ENCODE data around the gene C12orf57. TPM values are rescaled to one million over a fixed set of nuclear protein-coding genes. Genes with fewer than 3 reads are reported as not detected.

C12orf57 gene
- total and polyA plus RNA-seq, 2 donors (not counting 1 experiment from before 2014, with no cell fraction given) = 107 to 220 TPM

DNA sequence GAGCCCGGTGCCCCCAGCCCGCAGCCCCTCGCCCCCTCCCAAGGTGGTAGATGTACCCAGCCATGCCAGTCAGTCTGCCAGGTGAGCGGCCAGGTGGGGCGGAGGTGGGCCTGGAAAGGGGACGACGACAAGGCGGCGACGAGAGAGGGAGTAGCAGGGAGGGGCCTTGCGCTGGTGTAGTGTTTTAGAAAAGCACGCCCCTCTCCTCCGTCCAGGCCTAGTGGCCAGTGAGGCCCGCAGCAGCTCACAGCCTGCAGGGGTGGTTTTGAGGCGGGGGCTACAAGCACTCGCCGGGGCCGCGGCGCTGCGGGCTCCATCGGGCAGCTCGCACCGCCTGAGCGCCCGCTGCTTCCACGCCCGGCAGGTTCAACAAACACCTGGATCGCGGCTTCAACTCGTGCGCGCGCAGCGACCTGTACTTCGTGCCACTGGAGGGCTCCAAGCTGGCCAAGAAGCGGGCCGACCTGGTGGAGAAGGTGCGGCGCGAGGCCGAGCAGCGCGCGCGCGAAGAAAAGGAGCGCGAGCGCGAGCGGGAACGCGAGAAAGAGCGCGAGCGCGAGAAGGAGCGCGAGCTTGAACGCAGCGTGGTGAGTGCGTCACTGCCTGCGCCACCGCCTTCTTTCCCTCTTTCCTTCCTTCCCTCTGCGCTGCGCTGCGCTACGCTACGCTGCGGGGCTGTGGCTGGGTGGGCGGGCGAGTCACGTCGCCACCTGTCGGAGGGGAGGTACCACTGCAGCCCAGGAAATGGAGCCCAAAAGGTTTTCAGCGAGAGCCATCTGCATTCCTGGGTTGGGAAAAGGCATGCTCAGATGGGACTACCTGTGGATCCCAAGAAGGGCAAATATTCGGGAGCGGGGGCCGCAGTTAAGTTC is 6.1 kb upstream of the C12orf57 start:
- Histone ChIP-seq H4K20me1 (ENCODE audit: control insufficient read depth, extremely low read depth, insufficient read depth, low read length) (no peaks in the 10 kb centered on the region), H3K79me2 (ENCODE audit: control insufficient read depth, insufficient read depth, low read length) (peaks cover 13% of the 10 kb centered on the region), H3K27ac (ENCODE audit: insufficient read depth, low read length) (peak overlapping the region; percentile 74), H3K4me1 (ENCODE audit: control insufficient read depth, extremely low read depth, insufficient read depth, low read length) (peaks cover 14% of the 10 kb centered on the region), H3K27me3 (ENCODE audit: control insufficient read depth, insufficient read depth, low read length) (no peaks in the 10 kb centered on the region), H3K4me2 (ENCODE audit: extremely low read depth, insufficient read depth, low read length) (peak overlapping the region; percentile 75), H3K9me3 (ENCODE audit: control insufficient read depth, insufficient read depth, low read depth, low read length) (no peaks in the 10 kb centered on the region), H3K4me3 (replicated peaks in 1 of 4; ENCODE audit: control extremely low read depth in 1 of 4, insufficient read depth in 1 of 4, low read depth in 3 of 4, low read length in 4 of 4) (peak overlapping the region; percentile 39 to 62 (median 56)), H2AFZ (ENCODE audit: low read length) (no peak overlapping the region), H3K36me3 (ENCODE audit: control insufficient read depth, insufficient read depth, low read length) (peaks cover 36% of the 10 kb centered on the region), H3K9ac (ENCODE audit: insufficient read depth, low read length) (peak overlapping the region; percentile 78)
- no peak for TF ChIP-seq EZH2 (IDR thresholded peaks at IDR 0.05; ENCODE audit: low read length, missing control alignments)
- TF ChIP-seq, protein P1, sequence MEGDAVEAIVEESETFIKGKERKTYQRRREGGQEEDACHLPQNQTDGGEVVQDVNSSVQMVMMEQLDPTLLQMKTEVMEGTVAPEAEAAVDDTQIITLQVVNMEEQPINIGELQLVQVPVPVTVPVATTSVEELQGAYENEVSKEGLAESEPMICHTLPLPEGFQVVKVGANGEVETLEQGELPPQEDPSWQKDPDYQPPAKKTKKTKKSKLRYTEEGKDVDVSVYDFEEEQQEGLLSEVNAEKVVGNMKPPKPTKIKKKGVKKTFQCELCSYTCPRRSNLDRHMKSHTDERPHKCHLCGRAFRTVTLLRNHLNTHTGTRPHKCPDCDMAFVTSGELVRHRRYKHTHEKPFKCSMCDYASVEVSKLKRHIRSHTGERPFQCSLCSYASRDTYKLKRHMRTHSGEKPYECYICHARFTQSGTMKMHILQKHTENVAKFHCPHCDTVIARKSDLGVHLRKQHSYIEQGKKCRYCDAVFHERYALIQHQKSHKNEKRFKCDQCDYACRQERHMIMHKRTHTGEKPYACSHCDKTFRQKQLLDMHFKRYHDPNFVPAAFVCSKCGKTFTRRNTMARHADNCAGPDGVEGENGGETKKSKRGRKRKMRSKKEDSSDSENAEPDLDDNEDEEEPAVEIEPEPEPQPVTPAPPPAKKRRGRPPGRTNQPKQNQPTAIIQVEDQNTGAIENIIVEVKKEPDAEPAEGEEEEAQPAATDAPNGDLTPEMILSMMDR (conservative IDR thresholded peaks at IDR 0.05 in 1 of 2, IDR thresholded peaks at IDR 0.05 in 1 of 2; ENCODE audit: low read depth in 1 of 2, low read length in 2 of 2) = peak; percentile 82 to 93
- peak; percentile 91 to 92 for DNase-seq (ENCODE audit: low read depth in 2 of 2)

DNA sequence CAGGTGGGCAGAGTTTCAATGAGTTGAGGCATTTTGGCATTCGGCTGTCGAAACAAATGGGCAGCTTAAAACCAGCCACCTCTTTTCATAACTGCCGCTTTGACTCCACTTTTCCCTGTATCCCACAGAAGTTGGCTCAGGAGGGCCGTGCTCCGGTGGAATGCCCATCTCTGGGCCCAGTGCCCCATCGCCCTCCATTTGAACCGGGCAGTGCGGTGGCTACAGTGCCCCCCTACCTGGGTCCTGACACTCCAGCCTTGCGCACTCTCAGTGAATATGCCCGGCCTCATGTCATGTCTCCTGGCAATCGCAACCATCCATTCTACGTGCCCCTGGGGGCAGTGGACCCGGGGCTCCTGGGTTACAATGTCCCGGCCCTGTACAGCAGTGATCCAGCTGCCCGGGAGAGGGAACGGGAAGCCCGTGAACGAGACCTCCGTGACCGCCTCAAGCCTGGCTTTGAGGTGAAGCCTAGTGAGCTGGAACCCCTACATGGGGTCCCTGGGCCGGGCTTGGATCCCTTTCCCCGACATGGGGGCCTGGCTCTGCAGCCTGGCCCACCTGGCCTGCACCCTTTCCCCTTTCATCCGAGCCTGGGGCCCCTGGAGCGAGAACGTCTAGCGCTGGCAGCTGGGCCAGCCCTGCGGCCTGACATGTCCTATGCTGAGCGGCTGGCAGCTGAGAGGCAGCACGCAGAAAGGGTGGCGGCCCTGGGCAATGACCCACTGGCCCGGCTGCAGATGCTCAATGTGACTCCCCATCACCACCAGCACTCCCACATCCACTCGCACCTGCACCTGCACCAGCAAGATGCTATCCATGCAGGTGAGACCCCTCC is 5.2 kb upstream of the C12orf57 start:
- Histone ChIP-seq H3K27ac (ENCODE audit: insufficient read depth, low read length) (peak overlapping the region; percentile 32), H3K27me3 (ENCODE audit: control insufficient read depth, insufficient read depth, low read length) (no peaks in the 10 kb centered on the region), H3K4me3 (replicated peaks in 1 of 4; ENCODE audit: control extremely low read depth in 1 of 4, insufficient read depth in 1 of 4, low read depth in 3 of 4, low read length in 4 of 4) (peak overlapping the region in 2 of 4 experiments; percentile 52 to 62), H3K79me2 (ENCODE audit: control insufficient read depth, insufficient read depth, low read length) (peaks cover 5% of the 10 kb centered on the region), H4K20me1 (ENCODE audit: control insufficient read depth, extremely low read depth, insufficient read depth, low read length) (no peaks in the 10 kb centered on the region), H3K9me3 (ENCODE audit: control insufficient read depth, insufficient read depth, low read depth, low read length) (no peaks in the 10 kb centered on the region), H2AFZ (ENCODE audit: low read length) (no peak overlapping the region), H3K4me2 (ENCODE audit: extremely low read depth, insufficient read depth, low read length) (peak overlapping the region; percentile 32), H3K9ac (ENCODE audit: insufficient read depth, low read length) (peak overlapping the region; percentile 43), H3K36me3 (ENCODE audit: control insufficient read depth, insufficient read depth, low read length) (peaks cover 36% of the 10 kb centered on the region), H3K4me1 (ENCODE audit: control insufficient read depth, extremely low read depth, insufficient read depth, low read length) (peaks cover 19% of the 10 kb centered on the region)
- TF ChIP-seq, protein P1 (conservative IDR thresholded peaks at IDR 0.05 in 1 of 2, IDR thresholded peaks at IDR 0.05 in 1 of 2; ENCODE audit: low read depth in 1 of 2, low read length in 2 of 2) = no peak
- TF ChIP-seq EZH2 (IDR thresholded peaks at IDR 0.05; ENCODE audit: low read length, missing control alignments) = no peak
- DNase-seq (ENCODE audit: low read depth in 2 of 2) = no peak

DNA sequence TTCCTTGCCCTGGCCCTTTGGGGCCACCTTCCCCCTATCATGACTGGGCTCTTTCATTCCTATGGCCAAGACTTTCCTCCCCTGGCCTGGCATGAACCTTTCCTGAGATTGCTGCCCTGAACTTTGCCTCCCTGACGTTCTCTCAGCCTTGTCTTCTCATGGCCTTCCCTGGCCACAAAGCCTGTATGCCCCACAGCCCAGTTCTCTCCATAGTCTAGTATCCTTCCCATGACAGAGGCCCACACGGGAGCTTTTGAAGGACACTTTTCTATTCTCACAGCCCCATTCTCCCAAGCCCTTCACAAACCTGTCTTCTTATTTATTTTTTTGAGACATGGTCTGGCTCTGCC is 4.7 kb upstream of the C12orf57 start:
- no peak overlapping the region for H3K4me2 ChIP-seq (ENCODE audit: extremely low read depth, insufficient read depth, low read length)
- peaks cover 2% of the 10 kb centered on the region for H3K79me2 ChIP-seq (ENCODE audit: control insufficient read depth, insufficient read depth, low read length)
- peaks cover 36% of the 10 kb centered on the region for H3K36me3 ChIP-seq (ENCODE audit: control insufficient read depth, insufficient read depth, low read length)
- no peak for TF ChIP-seq EZH2 (IDR thresholded peaks at IDR 0.05; ENCODE audit: low read length, missing control alignments)
- TF ChIP-seq, protein P1 (conservative IDR thresholded peaks at IDR 0.05 in 1 of 2, IDR thresholded peaks at IDR 0.05 in 1 of 2; ENCODE audit: low read depth in 1 of 2, low read length in 2 of 2) = no peak
- no peak overlapping the region for H3K9ac ChIP-seq (ENCODE audit: insufficient read depth, low read length)
- H3K27me3 ChIP-seq (ENCODE audit: control insufficient read depth, insufficient read depth, low read length) = no peaks in the 10 kb centered on the region
- H2AFZ ChIP-seq (ENCODE audit: low read length) = no peak overlapping the region
- peak overlapping the region; percentile 13 for H3K27ac ChIP-seq (ENCODE audit: insufficient read depth, low read length)
- H4K20me1 ChIP-seq (ENCODE audit: control insufficient read depth, extremely low read depth, insufficient read depth, low read length) = no peaks in the 10 kb centered on the region
- no peaks in the 10 kb centered on the region for H3K9me3 ChIP-seq (ENCODE audit: control insufficient read depth, insufficient read depth, low read depth, low read length)
- DNase-seq (ENCODE audit: low read depth in 2 of 2) = no peak
- H3K4me3 ChIP-seq (replicated peaks in 1 of 4; ENCODE audit: control extremely low read depth in 1 of 4, insufficient read depth in 1 of 4, low read depth in 3 of 4, low read length in 4 of 4) = no peak overlapping the region
- peaks cover 17% of the 10 kb centered on the region for H3K4me1 ChIP-seq (ENCODE audit: control insufficient read depth, extremely low read depth, insufficient read depth, low read length)
